Measurements from ENCODE around the gene BRD9.

GRCh38 chr5:909086-909485 is 16.5 kb upstream of the BRD9 start:
- TF ChIP-seq CTCF (IDR thresholded peaks at IDR 0.05; ENCODE audit: low read depth, low read length, poor library complexity, severe bottlenecking) (no peak), EZH2phosphoT487 (IDR thresholded peaks at IDR 0.05; ENCODE audit: borderline replicate concordance, low read length) (no peak)
